Left ventricle myocardium inferior (tissue), 1 donor: ENCODE data around the gene HIPK2. TPM values are rescaled to one million over a fixed set of nuclear protein-coding genes. Genes with fewer than 3 reads are reported as not detected.

ENCODE experiments used
- DNase-seq: peaks from one replicate; pipeline ENCODE4 v3.0.0-alpha.2; 2020
- H3K27ac ChIP-seq: fragments of 200-600 bp; replicated peaks from 2 replicates; pipeline ENCODE4 v1.8.0; 2021
- H3K27me3 ChIP-seq: fragments of 200-600 bp; 2 replicates; pipeline ENCODE4 v1.8.0; 2021; ENCODE audit warnings: low read depth
- H3K36me3 ChIP-seq: fragments of 200-600 bp; 2 replicates; pipeline ENCODE4 v1.8.0; 2021
- H3K4me1 ChIP-seq: fragments of 200-600 bp; 2 replicates; pipeline ENCODE4 v1.8.0; 2021
- H3K4me3 ChIP-seq: fragments of 200-600 bp; 2 replicates; pipeline ENCODE4 v1.8.0; 2021; ENCODE audit warnings: mild to moderate bottlenecking, moderate library complexity
- H3K9me3 ChIP-seq: fragments of 200-600 bp; replicated peaks from 2 replicates; pipeline ENCODE4 v1.8.0; 2021
- CTCF ChIP-seq: fragments of 200-600 bp; IDR thresholded peaks from 2 replicates; pipeline ENCODE4 v1.8.0; 2021; ENCODE audit warnings: antibody characterized with exemption, mild to moderate bottlenecking, borderline replicate concordance
- intact Hi-C: fragments of 100-400 bp; cut with micrococcal nuclease; formaldehyde crosslinking; loops from one replicate; pipeline ENCODE4 v1.11.0; 2022
- total RNA-seq: library from RNA; stranded (reverse); fragmentation: NEBNext Ultra II Directional; extraction: Animal tissue kit (Norgen Biotek cat#: 25700); gene quantifications from one replicate; pipeline ENCODE4 v1.2.1, GENCODE V29; 2021
- donor health status: DM: no; HTN: yes; CAD: no; lungs with severe emphysema.

Gene HIPK2
- total RNA-seq, 1 donor from 2014 or later = 127 TPM

- Histone ChIP-seq H3K4me1 (peaks cover 100% of the 10 kb centered on the region), H3K9me3 (no peaks in the 10 kb centered on the region), H3K36me3 (no peaks in the 10 kb centered on the region), H3K27ac (peak overlapping the region; percentile 83), H3K27me3 (no peaks in the 10 kb centered on the region), H3K4me3 (no peak overlapping the region)
- TF ChIP-seq CTCF = no peak
- DNase-seq = no peak
- intact Hi-C loops = no loop called here
Observed at GRCh38 chr7:139658296-139658695, 119.5 kb downstream of the HIPK2 start.

GRCh38 chr7:139657725-139658124 lies 120.1 kb downstream of the HIPK2 start:
- no peaks in the 10 kb centered on the region for H3K36me3 ChIP-seq
- no peaks in the 10 kb centered on the region for H3K27me3 ChIP-seq
- H3K4me3 ChIP-seq = no peak overlapping the region
- no peak for DNase-seq
- no peaks in the 10 kb centered on the region for H3K9me3 ChIP-seq
- H3K4me1 ChIP-seq = peaks cover 100% of the 10 kb centered on the region
- no peak for TF ChIP-seq CTCF
- intact Hi-C loops = no loop called here
- peak overlapping the region; percentile 83 for H3K27ac ChIP-seq

- H3K36me3 ChIP-seq = no peaks in the 10 kb centered on the region
- no peaks in the 10 kb centered on the region for H3K9me3 ChIP-seq
- intact Hi-C loops = no loop called here
- no peaks in the 10 kb centered on the region for H3K27me3 ChIP-seq
- DNase-seq = no peak
- H3K4me1 ChIP-seq = peaks cover 100% of the 10 kb centered on the region
- no peak for TF ChIP-seq CTCF
- H3K27ac ChIP-seq = peak overlapping the region; percentile 83
- H3K4me3 ChIP-seq = no peak overlapping the region
Observed at GRCh38 chr7:139656387-139656786, 121.4 kb downstream of the HIPK2 start.

- no peak overlapping the region for H3K4me3 ChIP-seq
- no peaks in the 10 kb centered on the region for H3K9me3 ChIP-seq
- no peaks in the 10 kb centered on the region for H3K36me3 ChIP-seq
- peak overlapping the region; percentile 83 for H3K27ac ChIP-seq
- H3K27me3 ChIP-seq = no peaks in the 10 kb centered on the region
- DNase-seq = no peak
- intact Hi-C loops = no loop called here
- no peak for TF ChIP-seq CTCF
- H3K4me1 ChIP-seq = peaks cover 100% of the 10 kb centered on the region
Observed at GRCh38 chr7:139655305-139655704, 122.5 kb downstream of the HIPK2 start.

- DNase-seq = no peak
- no peak overlapping the region for H3K4me3 ChIP-seq
- peaks cover 100% of the 10 kb centered on the region for H3K4me1 ChIP-seq
- H3K36me3 ChIP-seq = no peaks in the 10 kb centered on the region
- no peaks in the 10 kb centered on the region for H3K9me3 ChIP-seq
- TF ChIP-seq CTCF = no peak
- H3K27ac ChIP-seq = peak overlapping the region; percentile 83
- no peaks in the 10 kb centered on the region for H3K27me3 ChIP-seq
- intact Hi-C loops = no loop called here
Observed at GRCh38 chr7:139654276-139655181, 123.3 kb downstream of the HIPK2 start.
